Measurements from ENCODE around the gene RFX1.

The RFX1 gene

GRCh38 chr19:13956365-13956744 is 49.8 kb downstream of the RFX1 start:
- TF ChIP-seq, protein P1, sequence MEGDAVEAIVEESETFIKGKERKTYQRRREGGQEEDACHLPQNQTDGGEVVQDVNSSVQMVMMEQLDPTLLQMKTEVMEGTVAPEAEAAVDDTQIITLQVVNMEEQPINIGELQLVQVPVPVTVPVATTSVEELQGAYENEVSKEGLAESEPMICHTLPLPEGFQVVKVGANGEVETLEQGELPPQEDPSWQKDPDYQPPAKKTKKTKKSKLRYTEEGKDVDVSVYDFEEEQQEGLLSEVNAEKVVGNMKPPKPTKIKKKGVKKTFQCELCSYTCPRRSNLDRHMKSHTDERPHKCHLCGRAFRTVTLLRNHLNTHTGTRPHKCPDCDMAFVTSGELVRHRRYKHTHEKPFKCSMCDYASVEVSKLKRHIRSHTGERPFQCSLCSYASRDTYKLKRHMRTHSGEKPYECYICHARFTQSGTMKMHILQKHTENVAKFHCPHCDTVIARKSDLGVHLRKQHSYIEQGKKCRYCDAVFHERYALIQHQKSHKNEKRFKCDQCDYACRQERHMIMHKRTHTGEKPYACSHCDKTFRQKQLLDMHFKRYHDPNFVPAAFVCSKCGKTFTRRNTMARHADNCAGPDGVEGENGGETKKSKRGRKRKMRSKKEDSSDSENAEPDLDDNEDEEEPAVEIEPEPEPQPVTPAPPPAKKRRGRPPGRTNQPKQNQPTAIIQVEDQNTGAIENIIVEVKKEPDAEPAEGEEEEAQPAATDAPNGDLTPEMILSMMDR (IDR thresholded peaks at IDR 0.05) = no peak
- TF ChIP-seq ZFX (IDR thresholded peaks at IDR 0.05; ENCODE audit: borderline replicate concordance) = no peak

DNA sequence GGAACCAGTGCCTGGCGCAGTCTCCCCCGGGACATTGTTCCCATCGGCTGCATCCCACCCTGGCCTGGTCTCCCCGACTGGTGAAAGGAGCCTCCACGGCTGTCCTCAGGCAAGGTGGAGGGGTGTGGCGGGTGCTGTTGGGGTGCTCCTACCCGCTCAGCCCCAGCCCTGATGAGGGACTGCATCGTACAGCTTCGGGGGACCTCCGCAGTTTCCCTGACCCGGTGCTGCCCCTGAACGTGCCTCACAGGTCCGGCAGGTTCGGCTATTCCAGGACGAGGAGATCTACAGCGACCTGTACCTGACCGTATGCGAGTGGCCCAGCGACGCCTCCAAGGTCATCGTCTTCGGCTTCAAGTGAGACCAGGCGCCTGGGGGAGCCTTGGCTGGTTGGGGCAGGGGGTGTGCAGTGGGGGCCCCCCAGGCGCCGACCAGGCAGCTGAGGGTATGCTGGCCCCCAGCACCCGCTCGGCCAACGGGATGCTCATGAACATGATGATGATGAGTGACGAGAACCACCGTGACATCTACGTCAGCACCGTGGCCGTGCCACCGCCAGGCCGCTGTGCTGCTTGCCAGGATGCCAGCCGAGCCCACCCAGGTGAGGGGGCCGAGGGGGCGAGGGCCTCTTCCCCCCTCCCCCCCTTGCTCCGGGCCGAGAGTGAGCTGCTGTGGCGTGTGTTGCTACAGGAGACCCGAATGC is 50.3 kb downstream of the RFX1 start:
- TF ChIP-seq, protein P1 (IDR thresholded peaks at IDR 0.05) = no peak
- no peak for TF ChIP-seq ZFX (IDR thresholded peaks at IDR 0.05; ENCODE audit: borderline replicate concordance)
- H3K27ac ChIP-seq = no peak overlapping the region

More at GRCh38 chr19:13956365-13956744, 49.8 kb downstream of the RFX1 start:
- no peak overlapping the region for H3K27ac ChIP-seq

DNA sequence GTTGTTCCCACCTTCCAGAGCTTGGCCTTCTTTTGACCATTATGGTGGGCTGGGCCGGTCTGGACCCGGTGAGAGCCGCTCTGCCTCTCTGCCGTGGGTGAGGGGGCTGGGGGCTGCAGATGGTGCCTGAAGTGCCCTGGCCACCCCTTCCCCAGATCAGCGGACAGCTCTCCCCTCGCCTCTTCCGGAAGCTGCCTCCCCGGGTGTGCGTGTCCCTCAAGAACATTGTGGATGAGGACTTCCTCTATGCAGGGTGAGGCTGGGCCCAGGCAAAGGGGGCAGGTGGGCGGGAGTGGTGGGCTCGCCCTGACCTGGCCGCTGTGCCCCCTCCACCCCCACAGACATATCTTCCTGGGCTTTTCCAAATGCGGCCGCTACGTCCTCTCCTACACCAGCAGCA is 51.9 kb downstream of the RFX1 start:
- no peak overlapping the region for H3K27ac ChIP-seq
- no peak for TF ChIP-seq ZFX (IDR thresholded peaks at IDR 0.05; ENCODE audit: borderline replicate concordance)
- TF ChIP-seq, protein P1 (IDR thresholded peaks at IDR 0.05) = no peak

GRCh38 chr19:13952931-13953531 is 53.1 kb downstream of the RFX1 start:
- peak overlapping the region; percentile 54 for H3K27ac ChIP-seq
- TF ChIP-seq ZFX (IDR thresholded peaks at IDR 0.05; ENCODE audit: borderline replicate concordance) = no peak
- TF ChIP-seq, protein P1 (IDR thresholded peaks at IDR 0.05) = no peak

DNA sequence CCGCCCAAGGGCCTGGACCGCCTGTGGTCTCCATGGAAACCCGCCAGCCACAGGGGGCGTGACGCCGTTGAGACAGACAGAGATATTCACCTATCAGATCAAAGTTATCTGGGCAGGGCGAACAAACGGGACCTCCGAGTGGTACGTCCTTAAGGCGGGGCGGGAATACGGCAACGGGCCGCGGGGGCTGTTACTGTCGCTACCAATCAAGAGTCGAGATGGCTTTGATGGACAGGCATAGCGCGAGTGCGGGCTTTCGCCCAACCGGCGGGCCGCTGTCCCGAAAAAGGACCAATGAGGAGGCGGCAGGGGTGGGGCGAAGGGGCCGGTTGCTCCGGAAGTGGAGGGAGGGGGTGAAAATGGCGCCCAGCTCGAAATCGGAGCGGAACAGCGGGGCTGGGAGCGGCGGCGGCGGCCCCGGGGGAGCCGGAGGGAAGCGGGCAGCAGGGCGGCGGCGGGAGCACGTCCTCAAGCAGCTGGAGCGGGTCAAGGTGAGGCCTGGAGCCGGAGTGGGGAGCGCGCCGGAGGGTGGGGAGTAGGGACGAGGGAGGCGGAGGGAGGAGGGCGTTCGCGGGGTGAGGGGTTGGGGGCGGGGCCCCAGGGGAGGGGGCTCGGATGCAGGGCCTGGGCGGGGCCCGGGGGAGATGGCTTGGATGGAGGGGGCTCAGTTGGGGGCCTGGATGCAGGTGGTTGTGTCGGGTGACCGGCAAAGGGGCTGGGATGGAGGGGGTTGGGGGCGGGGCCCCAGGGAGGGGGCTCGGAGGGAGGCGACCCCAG is 53.8 kb downstream of the RFX1 start, which contains the start of gene DCAF15:
Gene DCAF15, plus strand, starts transcription at position 356 of the 777 bp plus-strand sequence. Its CDS starts 4 bp downstream, at position 360.
- peak within 1 kb of the TSS; percentile 54 for H3K27ac ChIP-seq
- TF ChIP-seq, protein P1 (IDR thresholded peaks at IDR 0.05) = no peak
- TF ChIP-seq ZFX (IDR thresholded peaks at IDR 0.05; ENCODE audit: borderline replicate concordance) = no peak

GRCh38 chr19:13951799-13952153 is 54.3 kb downstream of the RFX1 start:
- TF ChIP-seq ZFX (IDR thresholded peaks at IDR 0.05; ENCODE audit: borderline replicate concordance) = no peak
- TF ChIP-seq, protein P1 (IDR thresholded peaks at IDR 0.05) = no peak
- H3K27ac ChIP-seq = no peak overlapping the region

Measured in 22Rv1 (cell line).